ENCODE results near the gene PTPRM.

The PTPRM gene

GRCh38 chr18:7987284-7987976, 420.3 kb downstream of the PTPRM start:
- no peak for FAIRE-seq
- TF ChIP-seq SPI1 (IDR thresholded peaks at IDR 0.05; ENCODE audit: low read depth, low read length), result no peak
- no peak for TF ChIP-seq POU2F2 (IDR thresholded peaks at IDR 0.05; ENCODE audit: low read depth, low read length)
- no peak for TF ChIP-seq POLR2A (IDR thresholded peaks at IDR 0.05; ENCODE audit: low read depth, low read length)
- no peak for TF ChIP-seq TAF1 (IDR thresholded peaks at IDR 0.05; ENCODE audit: low read depth, low read length)
- TF ChIP-seq PAX5 (IDR thresholded peaks at IDR 0.05; ENCODE audit: insufficient read depth, low read length, severe bottlenecking), result no peak
- TF ChIP-seq POLR2AphosphoS5 (IDR thresholded peaks at IDR 0.05; ENCODE audit: low read depth, low read length), result no peak
- DNase-seq (ENCODE audit: insufficient read length, low spot score), result no peak

GRCh38 chr18:7990670-7991069, 423.6 kb downstream of the PTPRM start:
- TF ChIP-seq POU2F2 (IDR thresholded peaks at IDR 0.05; ENCODE audit: low read depth, low read length) (no peak), TAF1 (IDR thresholded peaks at IDR 0.05; ENCODE audit: low read depth, low read length) (no peak), POLR2AphosphoS5 (IDR thresholded peaks at IDR 0.05; ENCODE audit: low read depth, low read length) (no peak), SPI1 (IDR thresholded peaks at IDR 0.05; ENCODE audit: low read depth, low read length) (no peak), POLR2A (IDR thresholded peaks at IDR 0.05; ENCODE audit: low read depth, low read length) (no peak), PAX5 (IDR thresholded peaks at IDR 0.05; ENCODE audit: insufficient read depth, low read length, severe bottlenecking) (no peak)
- DNase-seq (ENCODE audit: insufficient read length, low spot score) (no peak), FAIRE-seq (no peak)

GRCh38 chr18:8001711-8002301, 434.7 kb downstream of the PTPRM start:
- no peak for TF ChIP-seq PAX5 (IDR thresholded peaks at IDR 0.05; ENCODE audit: insufficient read depth, low read length, severe bottlenecking)
- no peak for TF ChIP-seq TAF1 (IDR thresholded peaks at IDR 0.05; ENCODE audit: low read depth, low read length)
- TF ChIP-seq POLR2A (IDR thresholded peaks at IDR 0.05; ENCODE audit: low read depth, low read length), result no peak
- TF ChIP-seq POU2F2 (IDR thresholded peaks at IDR 0.05; ENCODE audit: low read depth, low read length), result no peak
- no peak for TF ChIP-seq SPI1 (IDR thresholded peaks at IDR 0.05; ENCODE audit: low read depth, low read length)
- no peak for TF ChIP-seq POLR2AphosphoS5 (IDR thresholded peaks at IDR 0.05; ENCODE audit: low read depth, low read length)
- no peak for DNase-seq (ENCODE audit: insufficient read length, low spot score)
- FAIRE-seq, result no peak

GRCh38 chr18:8003878-8004675, 437.0 kb downstream of the PTPRM start:
- no peak for FAIRE-seq
- no peak for TF ChIP-seq POU2F2 (IDR thresholded peaks at IDR 0.05; ENCODE audit: low read depth, low read length)
- TF ChIP-seq POLR2AphosphoS5 (IDR thresholded peaks at IDR 0.05; ENCODE audit: low read depth, low read length), result no peak
- no peak for TF ChIP-seq TAF1 (IDR thresholded peaks at IDR 0.05; ENCODE audit: low read depth, low read length)
- TF ChIP-seq POLR2A (IDR thresholded peaks at IDR 0.05; ENCODE audit: low read depth, low read length), result no peak
- TF ChIP-seq PAX5 (IDR thresholded peaks at IDR 0.05; ENCODE audit: insufficient read depth, low read length, severe bottlenecking), result no peak
- no peak for TF ChIP-seq SPI1 (IDR thresholded peaks at IDR 0.05; ENCODE audit: low read depth, low read length)
- DNase-seq (ENCODE audit: insufficient read length, low spot score), result no peak

GRCh38 chr18:8004792-8005191, 437.7 kb downstream of the PTPRM start:
- TF ChIP-seq TAF1 (IDR thresholded peaks at IDR 0.05; ENCODE audit: low read depth, low read length), result no peak
- TF ChIP-seq POLR2AphosphoS5 (IDR thresholded peaks at IDR 0.05; ENCODE audit: low read depth, low read length), result no peak
- TF ChIP-seq POU2F2 (IDR thresholded peaks at IDR 0.05; ENCODE audit: low read depth, low read length), result no peak
- TF ChIP-seq PAX5 (IDR thresholded peaks at IDR 0.05; ENCODE audit: insufficient read depth, low read length, severe bottlenecking), result no peak
- TF ChIP-seq SPI1 (IDR thresholded peaks at IDR 0.05; ENCODE audit: low read depth, low read length), result no peak
- TF ChIP-seq POLR2A (IDR thresholded peaks at IDR 0.05; ENCODE audit: low read depth, low read length), result no peak
- FAIRE-seq, result no peak
- DNase-seq (ENCODE audit: insufficient read length, low spot score), result no peak

- no peak for TF ChIP-seq PAX5 (IDR thresholded peaks at IDR 0.05; ENCODE audit: insufficient read depth, low read length, severe bottlenecking)
- no peak for TF ChIP-seq POU2F2 (IDR thresholded peaks at IDR 0.05; ENCODE audit: low read depth, low read length)
- TF ChIP-seq SPI1 (IDR thresholded peaks at IDR 0.05; ENCODE audit: low read depth, low read length), result no peak
- TF ChIP-seq POLR2AphosphoS5 (IDR thresholded peaks at IDR 0.05; ENCODE audit: low read depth, low read length), result no peak
- no peak for TF ChIP-seq POLR2A (IDR thresholded peaks at IDR 0.05; ENCODE audit: low read depth, low read length)
- no peak for TF ChIP-seq TAF1 (IDR thresholded peaks at IDR 0.05; ENCODE audit: low read depth, low read length)
- no peak for FAIRE-seq
- DNase-seq (ENCODE audit: insufficient read length, low spot score), result no peak
Observed at GRCh38 chr18:8005870-8006569, 438.9 kb downstream of the PTPRM start.

- FAIRE-seq, result no peak
Observed at GRCh38 chr18:8006979-8007378, 439.9 kb downstream of the PTPRM start.

GRCh38 chr18:8008033-8008432, 440.9 kb downstream of the PTPRM start:
- FAIRE-seq (no peak), DNase-seq (ENCODE audit: insufficient read length, low spot score) (no peak)
- TF ChIP-seq TAF1 (IDR thresholded peaks at IDR 0.05; ENCODE audit: low read depth, low read length) (no peak), PAX5 (IDR thresholded peaks at IDR 0.05; ENCODE audit: insufficient read depth, low read length, severe bottlenecking) (no peak), POU2F2 (IDR thresholded peaks at IDR 0.05; ENCODE audit: low read depth, low read length) (no peak), SPI1 (IDR thresholded peaks at IDR 0.05; ENCODE audit: low read depth, low read length) (no peak), POLR2AphosphoS5 (IDR thresholded peaks at IDR 0.05; ENCODE audit: low read depth, low read length) (no peak), POLR2A (IDR thresholded peaks at IDR 0.05; ENCODE audit: low read depth, low read length) (no peak)

More at GRCh38 chr18:8006979-8007378, 439.9 kb downstream of the PTPRM start:
- DNase-seq (ENCODE audit: insufficient read length, low spot score), result no peak
- no peak for TF ChIP-seq POLR2A (IDR thresholded peaks at IDR 0.05; ENCODE audit: low read depth, low read length)
- no peak for TF ChIP-seq SPI1 (IDR thresholded peaks at IDR 0.05; ENCODE audit: low read depth, low read length)
- TF ChIP-seq POLR2AphosphoS5 (IDR thresholded peaks at IDR 0.05; ENCODE audit: low read depth, low read length), result no peak

Data from GM12891 (cell line).